DMS153 treated with DMSO at 0.1 percent for 48 hours (cell line): ENCODE measurements around the gene LRRC3B.

Experiments
- DNase-seq: peaks from one replicate; lab custom pipeline; 2025; ENCODE audit not compliant: unreplicated experiment; lab: John Stamatoyannopoulos, UW

Gene LRRC3B

GRCh38 chr3:26630669-26631389, 8.3 kb downstream of the LRRC3B start:
- DNase-seq: no peak

- DNase-seq: no peak
Observed at GRCh38 chr3:26631390-26631738, 8.8 kb downstream of the LRRC3B start.

DNA sequence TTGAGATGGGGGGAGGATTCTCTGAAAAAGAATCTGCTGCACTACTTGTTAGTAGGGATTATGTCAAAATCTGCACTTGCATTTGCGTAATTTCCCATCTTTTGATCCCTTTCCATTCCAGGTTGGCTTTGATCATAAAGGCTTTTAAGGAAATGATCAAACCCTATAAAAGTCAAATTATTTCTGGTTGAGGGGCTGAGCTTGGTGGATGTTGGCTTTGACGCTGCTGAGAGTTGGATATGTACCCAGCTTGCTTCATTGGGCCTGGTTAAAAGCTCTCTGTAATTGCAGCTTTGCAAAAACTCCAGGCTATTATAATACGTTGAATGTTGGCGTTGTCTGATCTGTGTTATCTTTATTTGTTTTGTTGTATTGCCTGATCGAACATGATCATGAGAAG, 12.0 kb downstream of the LRRC3B start:
- no peak for DNase-seq

DNA sequence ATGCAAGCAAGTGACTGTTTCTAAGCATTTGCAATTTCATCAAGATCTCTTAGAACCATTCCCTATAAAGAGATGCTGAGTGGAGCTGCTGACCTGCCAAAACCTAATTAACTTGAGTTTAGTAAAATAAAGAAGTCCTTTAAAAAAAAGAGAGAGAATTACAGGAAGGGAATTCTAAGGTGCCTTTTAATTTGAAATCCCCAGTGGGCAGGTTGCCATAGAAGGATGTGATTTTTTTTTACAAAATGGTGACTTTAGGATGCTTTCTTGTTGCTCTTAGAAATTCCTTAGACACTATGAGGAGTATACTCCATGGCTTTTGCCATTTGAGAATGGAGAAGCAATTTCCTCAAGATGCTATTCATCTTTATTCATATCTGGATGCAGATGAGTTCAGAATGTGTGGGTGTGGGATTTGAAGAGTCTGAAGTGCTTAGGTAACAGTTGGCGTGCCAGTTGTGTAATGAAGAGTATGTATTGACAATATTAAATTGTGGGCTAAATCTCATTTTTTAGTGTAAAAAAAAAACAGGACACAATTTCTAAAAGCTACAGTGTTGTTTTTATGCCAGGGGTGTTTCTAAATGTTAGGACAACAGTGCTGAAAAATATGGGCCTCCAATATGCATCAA, 13.6 kb downstream of the LRRC3B start:
- no peak for DNase-seq

GRCh38 chr3:26637698-26638097, 15.1 kb downstream of the LRRC3B start:
- no peak for DNase-seq

DNA sequence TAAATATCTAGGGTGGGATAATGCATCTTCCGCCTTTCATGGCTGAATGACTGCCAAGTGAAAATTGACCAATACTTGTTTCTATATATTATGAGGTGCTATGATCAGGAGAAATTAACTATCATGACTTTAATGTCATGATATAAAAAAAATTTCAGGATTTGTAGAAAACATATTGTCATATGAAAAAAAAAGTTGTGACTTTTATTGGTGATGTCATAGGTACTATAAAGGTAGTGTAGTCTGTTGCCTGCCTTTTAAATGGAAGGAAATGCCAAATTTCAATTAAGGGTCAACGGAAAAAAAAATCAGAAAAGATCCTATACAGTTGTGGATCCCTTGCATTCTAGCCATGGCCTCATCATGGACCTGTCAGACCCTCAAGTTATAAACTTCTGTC, 15.5 kb downstream of the LRRC3B start:
- DNase-seq: no peak

DNA sequence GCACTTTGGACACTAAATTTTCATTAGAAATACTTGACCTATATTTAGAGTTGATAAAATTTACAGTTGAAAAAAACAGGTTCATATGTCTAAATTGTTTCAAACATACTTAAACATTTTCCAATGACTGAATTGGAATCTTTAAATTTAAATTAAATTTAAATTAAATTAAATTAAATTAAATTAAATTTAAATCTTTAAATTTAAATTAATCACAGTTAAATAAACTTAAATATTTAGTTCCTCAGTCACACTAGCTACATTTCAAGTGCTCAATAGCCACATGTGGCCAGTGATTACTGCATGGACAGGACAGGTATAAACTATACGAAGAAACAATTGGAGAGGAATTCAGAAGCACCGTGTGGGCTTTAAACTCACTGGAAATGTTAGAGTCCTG, 16.8 kb downstream of the LRRC3B start:
- no peak for DNase-seq

DNA sequence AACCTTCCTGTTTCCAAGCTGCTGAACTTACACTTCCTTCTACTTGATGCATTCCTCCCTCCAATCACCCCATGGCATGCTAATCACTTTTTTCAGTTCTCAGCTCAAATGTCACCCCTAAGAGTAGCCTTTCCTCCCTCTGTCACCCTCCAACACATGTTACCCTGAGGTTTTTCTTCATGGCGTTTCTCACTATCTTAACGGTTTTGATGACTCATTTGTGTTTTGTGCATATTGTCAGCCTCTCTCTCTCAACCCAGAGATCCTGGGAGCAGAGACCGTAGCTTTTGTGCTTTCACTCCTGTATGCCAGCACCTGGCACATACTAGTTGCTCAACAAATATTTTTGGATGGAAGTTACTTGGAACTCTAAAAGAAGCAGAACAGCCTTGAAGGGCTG, 24.5 kb downstream of the LRRC3B start:
- DNase-seq: no peak

GRCh38 chr3:26648461-26648860, 25.9 kb downstream of the LRRC3B start:
- no peak for DNase-seq

DNA sequence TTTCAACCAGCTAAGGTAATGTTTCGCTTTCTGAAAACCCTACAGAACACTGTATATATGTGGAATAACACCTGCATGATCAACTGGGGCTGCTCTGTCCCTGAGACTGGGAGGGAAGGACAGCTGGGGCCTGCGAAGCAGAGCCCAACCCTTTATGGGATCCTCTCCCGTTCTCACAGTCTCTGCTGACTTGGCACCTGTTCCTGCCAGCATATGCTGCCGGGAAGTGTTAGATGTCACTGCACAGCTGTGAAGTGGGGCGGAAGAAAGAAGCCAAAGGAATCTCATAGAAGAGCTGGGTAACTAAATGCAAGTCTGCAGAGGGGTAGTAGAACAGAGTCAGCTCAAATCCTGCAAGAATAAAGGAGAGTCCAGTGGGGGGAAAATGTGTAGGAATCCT, 29.6 kb downstream of the LRRC3B start:
- DNase-seq: no peak

GRCh38 chr3:26653811-26654425, 31.3 kb downstream of the LRRC3B start:
- DNase-seq: no peak

GRCh38 chr3:26655231-26655630, 32.7 kb downstream of the LRRC3B start:
- no peak for DNase-seq

- DNase-seq: no peak
Observed at GRCh38 chr3:26657348-26657976, 34.9 kb downstream of the LRRC3B start.

- DNase-seq: no peak
Observed at GRCh38 chr3:26668171-26668570, 45.6 kb downstream of the LRRC3B start.

DNA sequence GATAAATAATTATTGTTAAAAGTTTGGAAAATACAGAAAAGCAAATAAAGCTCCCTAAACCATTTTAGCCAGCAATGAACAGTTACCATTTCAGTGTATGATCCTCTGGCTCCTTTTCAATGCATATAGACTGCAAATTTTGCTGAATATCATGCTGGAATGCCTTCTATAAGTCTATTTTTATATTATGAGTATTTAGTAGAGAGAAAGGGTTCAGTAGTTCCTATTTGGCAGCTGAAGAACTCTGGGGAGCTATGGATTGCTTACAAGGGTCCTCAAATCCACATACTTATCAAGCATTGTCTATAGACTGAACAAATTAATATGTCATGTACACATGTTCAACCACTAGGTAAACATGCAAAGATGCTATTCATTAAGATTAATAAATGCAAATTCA, 46.1 kb downstream of the LRRC3B start:
- DNase-seq: no peak

GRCh38 chr3:26675336-26675735, 52.8 kb downstream of the LRRC3B start:
- no peak for DNase-seq

DNA sequence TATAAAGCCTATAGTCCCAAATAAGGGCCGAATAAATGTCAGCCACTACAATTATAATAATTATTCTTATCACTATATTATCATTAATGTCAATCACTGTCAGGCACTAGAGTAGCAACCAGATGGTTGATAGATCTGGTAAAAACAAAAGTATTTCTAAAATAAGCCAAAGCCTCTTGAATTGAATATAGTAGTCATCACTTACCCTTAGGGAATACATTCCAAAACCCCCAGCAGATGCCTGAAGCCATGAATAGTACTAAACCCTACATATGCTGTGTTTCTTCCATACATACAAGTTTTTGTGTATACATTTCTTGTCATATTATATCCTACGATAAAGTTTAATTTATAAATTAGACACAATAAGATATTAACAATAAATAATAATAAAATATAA, 59.1 kb downstream of the LRRC3B start:
- no peak for DNase-seq

GRCh38 chr3:26682406-26682805, 59.8 kb downstream of the LRRC3B start:
- no peak for DNase-seq

DNA sequence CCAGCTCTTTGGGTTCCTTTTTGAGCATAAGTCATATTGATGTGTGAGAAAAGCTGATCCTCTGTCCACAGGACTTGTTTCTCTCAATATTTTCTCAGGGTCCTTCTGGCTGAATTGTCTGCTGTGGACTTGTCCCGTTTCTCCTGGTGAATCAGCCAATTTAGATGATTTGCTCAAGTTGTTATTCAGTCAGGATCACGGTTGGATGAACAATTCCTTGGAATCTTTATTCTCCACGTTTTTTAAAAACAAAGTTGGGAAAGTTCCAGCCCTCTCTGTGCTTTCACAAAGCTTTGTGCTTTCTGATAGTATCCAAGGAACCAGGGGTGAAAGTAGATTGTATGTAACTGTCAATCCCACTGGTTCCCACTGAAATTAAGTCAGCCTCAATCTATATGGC, 61.3 kb downstream of the LRRC3B start:
- DNase-seq: no peak

GRCh38 chr3:26687466-26687865, 64.9 kb downstream of the LRRC3B start:
- no peak for DNase-seq

- no peak for DNase-seq
Observed at GRCh38 chr3:26699553-26699952, 77.0 kb downstream of the LRRC3B start.

DNA sequence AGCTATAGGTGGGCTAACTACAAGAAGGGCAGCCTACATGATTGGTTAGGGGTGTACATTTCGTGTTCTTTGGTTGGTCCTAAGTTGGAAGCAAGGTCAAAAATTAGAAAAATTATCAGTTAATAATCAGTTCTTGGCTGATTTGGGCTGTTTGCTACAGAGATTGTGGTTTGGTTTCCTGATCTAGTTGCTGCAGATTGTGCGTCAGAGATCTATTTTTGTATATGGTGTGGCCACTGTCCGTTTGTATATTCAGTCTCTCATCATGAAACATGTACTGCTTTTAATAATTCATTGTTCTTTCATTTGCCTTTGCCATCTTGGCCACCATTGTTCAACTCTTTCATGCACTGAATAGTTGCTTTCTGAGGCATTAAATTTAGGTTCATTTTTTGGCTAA, 80.9 kb downstream of the LRRC3B start:
- DNase-seq: no peak
